Measurements from ENCODE around the gene ANGPTL5. TPM values are rescaled to one million over a fixed set of nuclear protein-coding genes. Genes with fewer than 3 reads are reported as not detected.

ANGPTL5 gene
- polyA plus RNA-seq, 1 of the 3 experiments (the other 2 are of a cell fraction), result not detected

DNA sequence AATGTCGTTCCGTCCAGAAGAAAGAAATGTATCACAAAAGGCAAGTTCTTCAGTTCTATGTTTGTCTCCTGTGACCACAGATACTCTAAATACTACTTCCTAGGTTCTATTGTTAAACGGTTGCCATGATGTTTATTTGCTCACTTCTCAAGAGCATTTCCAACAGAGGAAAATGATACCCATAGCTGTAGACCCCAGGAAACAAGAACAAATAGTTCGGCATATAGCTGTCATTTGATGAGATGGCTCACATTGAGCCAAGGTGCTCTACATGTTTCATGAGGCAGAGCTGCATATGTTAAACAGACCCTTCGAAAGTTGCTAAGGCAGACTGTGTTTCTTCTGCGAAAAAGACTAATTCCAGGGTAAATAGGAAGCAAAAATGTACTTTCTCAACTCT is 15.4 kb upstream of the ANGPTL5 start:
- ChIA-PET POLR2A (no interaction called here), CTCF (interaction anchor here (1.5 kb wide), 1 partner anchor 61 kb away, joined by 5 read pairs; no protein-coding TSS in a partner anchor)
- H3K4me3 ChIP-seq (ENCODE audit: low read depth in 2 of 2, low read length in 1 of 2), result no peak overlapping the region
- no peaks in the 10 kb centered on the region for H3K27me3 ChIP-seq (ENCODE audit: insufficient read depth)
- no peaks in the 10 kb centered on the region for H3K36me3 ChIP-seq (replicated peaks in 1 of 2; ENCODE audit: control insufficient read depth in 1 of 2, insufficient read depth in 2 of 2, low read length in 1 of 2)
- H3K9me3 ChIP-seq, result no peaks in the 10 kb centered on the region
- H2AFZ ChIP-seq (ENCODE audit: low read depth), result no peak overlapping the region
- H3K79me2 ChIP-seq (ENCODE audit: insufficient read depth), result no peaks in the 10 kb centered on the region
- H3K9me2 ChIP-seq, result no peaks in the 10 kb centered on the region
- no peaks in the 10 kb centered on the region for H4K20me1 ChIP-seq (ENCODE audit: insufficient read depth)
- DNase-seq, result no peak
- H3K27ac ChIP-seq (ENCODE audit: low read depth in 2 of 2, low read length in 1 of 2), result no peak overlapping the region
- no peak overlapping the region for H3K9ac ChIP-seq
- H3F3A ChIP-seq (replicated peaks; ENCODE audit: insufficient read depth), result no peaks in the 10 kb centered on the region
- H3K4me1 ChIP-seq (ENCODE audit: control insufficient read depth in 1 of 2, insufficient read depth in 2 of 2, low read depth in 1 of 2, low read length in 1 of 2), result no peaks in the 10 kb centered on the region
- no peak overlapping the region for H3K4me2 ChIP-seq
- no peak for TF ChIP-seq TAF1 (IDR thresholded peaks at IDR 0.05; ENCODE audit: borderline replicate concordance, low read depth, low read length)
- 84% methylated on average over 6 of the region's 6 CpGs for WGBS (ENCODE audit: low lambda C conversion rate)

GRCh38 chr11:101929294-101929915 is 13.1 kb upstream of the ANGPTL5 start:
- Histone ChIP-seq H3K36me3 (replicated peaks in 1 of 2; ENCODE audit: control insufficient read depth in 1 of 2, insufficient read depth in 2 of 2, low read length in 1 of 2) (no peaks in the 10 kb centered on the region), H3F3A (replicated peaks; ENCODE audit: insufficient read depth) (no peaks in the 10 kb centered on the region), H3K9ac (no peak overlapping the region), H3K9me3 (no peaks in the 10 kb centered on the region), H3K79me2 (ENCODE audit: insufficient read depth) (no peaks in the 10 kb centered on the region), H3K27ac (ENCODE audit: low read depth in 2 of 2, low read length in 1 of 2) (no peak overlapping the region), H3K9me2 (no peaks in the 10 kb centered on the region), H4K20me1 (ENCODE audit: insufficient read depth) (no peaks in the 10 kb centered on the region), H3K4me2 (no peak overlapping the region), H3K4me1 (ENCODE audit: control insufficient read depth in 1 of 2, insufficient read depth in 2 of 2, low read depth in 1 of 2, low read length in 1 of 2) (no peaks in the 10 kb centered on the region), H3K27me3 (ENCODE audit: insufficient read depth) (no peaks in the 10 kb centered on the region), H2AFZ (ENCODE audit: low read depth) (no peak overlapping the region), H3K4me3 (ENCODE audit: low read depth in 2 of 2, low read length in 1 of 2) (no peak overlapping the region)
- whole genome bisulfite sequencing (ENCODE audit: low lambda C conversion rate), result 71% methylated on average over 5 of the region's 5 CpGs
- ChIA-PET CTCF (no interaction called here), POLR2A (no interaction called here)
- no peak for TF ChIP-seq CHD2 (IDR thresholded peaks at IDR 0.05; ENCODE audit: low read length, partially characterized antibody)
- TF ChIP-seq REST (IDR thresholded peaks at IDR 0.05; ENCODE audit: low read depth, low read length), result no peak
- no peak for TF ChIP-seq ELF1 (IDR thresholded peaks at IDR 0.05)
- TF ChIP-seq RFX5 (IDR thresholded peaks at IDR 0.05; ENCODE audit: low read length), result no peak
- TF ChIP-seq SMC3 (IDR thresholded peaks at IDR 0.05; ENCODE audit: low read depth, low read length), result no peak
- TF ChIP-seq MEF2A (IDR thresholded peaks at IDR 0.05; ENCODE audit: borderline replicate concordance, low read depth), result no peak
- TF ChIP-seq TAF1 (IDR thresholded peaks at IDR 0.05; ENCODE audit: borderline replicate concordance, low read depth, low read length), result no peak
- no peak for TF ChIP-seq RCOR1 (IDR thresholded peaks at IDR 0.05; ENCODE audit: low read length)
- TF ChIP-seq FOXM1 (IDR thresholded peaks at IDR 0.05; ENCODE audit: low read depth), result no peak
- no peak for TF ChIP-seq TEAD4 (IDR thresholded peaks at IDR 0.05; ENCODE audit: borderline replicate concordance, insufficient read depth)
- TF ChIP-seq CTCF (IDR thresholded peaks at IDR 0.05), result no peak
- DNase-seq, result no peak

All from SK-N-SH (cell line).